Neural cell (in vitro differentiated cells): ENCODE data around the gene COX7B2. TPM values are rescaled to one million over a fixed set of nuclear protein-coding genes. Genes with fewer than 3 reads are reported as not detected.

Source experiments
- H2AFZ ChIP-seq: fragments of 200-600, 300-800 bp; sonication (generic), shearing (Covaris generic); 2 replicates; pipeline ENCODE4 v1.6.0; 2014; ENCODE audit warnings: low read depth, mild to moderate bottlenecking, antibody characterized with exemption, low read length, moderate library complexity
- H3F3A ChIP-seq: fragments of 200-600 bp; shearing (Covaris generic); 2 replicates; pipeline ENCODE4 v1.6.1; 2016; ENCODE audit warnings: mild to moderate bottlenecking, moderate library complexity, mixed read lengths, antibody characterized with exemption, low read length; ENCODE audit not compliant: insufficient read depth, poor library complexity, severe bottlenecking
- H3K27ac ChIP-seq: fragments of 200-600, 300-800 bp; sonication (generic), shearing (Covaris generic); 2 replicates; pipeline ENCODE4 v1.5.1; 2014; ENCODE audit warnings: mild to moderate bottlenecking, low read length, moderate library complexity
- H3K27me3 ChIP-seq: fragments of 300-800, 200-600 bp; sonication (generic), shearing (Covaris generic); 2 replicates; pipeline ENCODE4 v1.6.0; 2014; ENCODE audit warnings: mild to moderate bottlenecking, low read depth, low read length, moderate library complexity; ENCODE audit not compliant: insufficient read depth
- H3K36me3 ChIP-seq: fragments of 300-800, 200-600 bp; sonication (generic), shearing (Covaris generic); 2 replicates; pipeline ENCODE4 v1.5.1; 2014; ENCODE audit warnings: mild to moderate bottlenecking, antibody characterized with exemption, low read length, moderate library complexity; ENCODE audit not compliant: insufficient read depth
- H3K4me2 ChIP-seq: fragments of 300-800, 200-600 bp; sonication (generic), shearing (Covaris generic); 2 replicates; pipeline ENCODE4 v1.6.0; 2014; ENCODE audit warnings: mild to moderate bottlenecking, low read length
- H3K4me3 ChIP-seq: fragments of 300-800, 200-600 bp; sonication (generic), shearing (Covaris generic); 2 replicates; pipeline ENCODE4 v1.5.1; 2014; ENCODE audit warnings: mild to moderate bottlenecking, low read length, moderate library complexity
- H3K79me2 ChIP-seq: fragments of 200-600 bp; shearing (Covaris generic); replicated peaks from 2 replicates; pipeline ENCODE4 v1.6.0; 2014; ENCODE audit warnings: mild to moderate bottlenecking, low read length, moderate library complexity; ENCODE audit not compliant: insufficient read depth
- H3K9ac ChIP-seq: fragments of 300-800, 200-600 bp; sonication (generic), shearing (Covaris generic); 2 replicates; pipeline ENCODE4 v1.6.1; 2016; ENCODE audit warnings: mild to moderate bottlenecking, low read length, mixed read lengths
- H3K9me2 ChIP-seq: fragments of 200-600 bp; shearing (Covaris generic); 2 replicates; pipeline ENCODE4 v1.6.1; 2016; ENCODE audit warnings: mild to moderate bottlenecking, low read length, mixed read lengths; ENCODE audit not compliant: insufficient read depth
- H3K9me3 ChIP-seq: fragments of 200-600, 300-800 bp; sonication (generic), shearing (Covaris generic); 2 replicates; pipeline ENCODE4 v1.6.1; 2016; ENCODE audit warnings: mild to moderate bottlenecking, mixed run types, low read length, moderate library complexity, mixed read lengths
- H4K20me1 ChIP-seq: fragments of 200-600 bp; shearing (Covaris generic); 2 replicates; pipeline ENCODE4 v1.6.1; 2016; ENCODE audit warnings: mild to moderate bottlenecking, mixed run types; ENCODE audit not compliant: insufficient read depth
- EP300 ChIP-seq: fragments of 450-650 bp; conservative IDR thresholded peaks from 2 replicates; pipeline ENCODE4 v1.6.1; 2014; ENCODE audit warnings: antibody characterized with exemption, mild to moderate bottlenecking, moderate library complexity; ENCODE audit not compliant: poor library complexity, severe bottlenecking
- EZH2 ChIP-seq: fragments of 200-600, 300-800 bp; shearing (Covaris generic), sonication (generic); IDR thresholded peaks from 2 replicates; pipeline ENCODE4 v1.6.1; 2014; ENCODE audit warnings: antibody characterized with exemption, low read length, borderline replicate concordance, mild to moderate bottlenecking; ENCODE audit not compliant: insufficient read depth, poor library complexity, severe bottlenecking
- MXI1 ChIP-seq: fragments of 450-650 bp; conservative IDR thresholded peaks from 2 replicates; pipeline ENCODE4 v1.6.1; 2014; ENCODE audit warnings: antibody characterized with exemption, mild to moderate bottlenecking; ENCODE audit not compliant: poor library complexity, severe bottlenecking
- POLR2AphosphoS5 ChIP-seq: IDR thresholded peaks from 2 replicates; pipeline ENCODE4 v1.6.1; 2012
- RAD21 ChIP-seq: fragments of 450-650 bp; conservative IDR thresholded peaks from 2 replicates; pipeline ENCODE4 v1.6.1; 2014; ENCODE audit warnings: antibody characterized with exemption, mild to moderate bottlenecking, moderate library complexity
- REST ChIP-seq: IDR thresholded peaks from 2 replicates; pipeline ENCODE4 v1.6.1; 2012; ENCODE audit warnings: borderline replicate concordance
- SMC3 ChIP-seq: fragments of 450-650 bp; conservative IDR thresholded peaks from 2 replicates; pipeline ENCODE4 v1.6.1; 2014; ENCODE audit warnings: antibody characterized with exemption, mild to moderate bottlenecking, moderate library complexity; ENCODE audit not compliant: poor library complexity
- TAF1 ChIP-seq: IDR thresholded peaks from 2 replicates; pipeline ENCODE4 v1.6.1; 2012; ENCODE audit warnings: low read depth
- polyA plus RNA-seq: library from polyadenylated mRNA; depleted of rRNA; stranded (reverse); fragments of >200 nt; gene quantifications from 2 replicates; pipeline ENCODE4 v1.2.3, GENCODE V29; 2014
- TF ChIP-seq, protein P1 (sequence below): fragments of 450-650 bp; IDR thresholded peaks from 2 replicates; pipeline ENCODE4 v1.5.1; 2014; ENCODE audit warnings: antibody characterized with exemption, mild to moderate bottlenecking, moderate library complexity; ENCODE audit not compliant: poor library complexity, severe bottlenecking

The COX7B2 gene
- polyA plus RNA-seq, 1 donor from 2014 or later: not detected

- no peaks in the 10 kb centered on the region for H3K36me3 ChIP-seq
- H4K20me1 ChIP-seq: no peaks in the 10 kb centered on the region
- no peaks in the 10 kb centered on the region for H3K79me2 ChIP-seq
- peaks cover 5% of the 10 kb centered on the region for H3F3A ChIP-seq
- H3K4me2 ChIP-seq: peak overlapping the region; percentile 30
- H3K9me2 ChIP-seq: no peaks in the 10 kb centered on the region
- H3K4me3 ChIP-seq: peak overlapping the region; percentile 40
- TF ChIP-seq POLR2AphosphoS5: no peak
- peak; percentile 65 for TF ChIP-seq EP300
- TF ChIP-seq REST: no peak
- TF ChIP-seq, protein P1, sequence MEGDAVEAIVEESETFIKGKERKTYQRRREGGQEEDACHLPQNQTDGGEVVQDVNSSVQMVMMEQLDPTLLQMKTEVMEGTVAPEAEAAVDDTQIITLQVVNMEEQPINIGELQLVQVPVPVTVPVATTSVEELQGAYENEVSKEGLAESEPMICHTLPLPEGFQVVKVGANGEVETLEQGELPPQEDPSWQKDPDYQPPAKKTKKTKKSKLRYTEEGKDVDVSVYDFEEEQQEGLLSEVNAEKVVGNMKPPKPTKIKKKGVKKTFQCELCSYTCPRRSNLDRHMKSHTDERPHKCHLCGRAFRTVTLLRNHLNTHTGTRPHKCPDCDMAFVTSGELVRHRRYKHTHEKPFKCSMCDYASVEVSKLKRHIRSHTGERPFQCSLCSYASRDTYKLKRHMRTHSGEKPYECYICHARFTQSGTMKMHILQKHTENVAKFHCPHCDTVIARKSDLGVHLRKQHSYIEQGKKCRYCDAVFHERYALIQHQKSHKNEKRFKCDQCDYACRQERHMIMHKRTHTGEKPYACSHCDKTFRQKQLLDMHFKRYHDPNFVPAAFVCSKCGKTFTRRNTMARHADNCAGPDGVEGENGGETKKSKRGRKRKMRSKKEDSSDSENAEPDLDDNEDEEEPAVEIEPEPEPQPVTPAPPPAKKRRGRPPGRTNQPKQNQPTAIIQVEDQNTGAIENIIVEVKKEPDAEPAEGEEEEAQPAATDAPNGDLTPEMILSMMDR: no peak
- TF ChIP-seq TAF1: no peak
- TF ChIP-seq MXI1: no peak
- TF ChIP-seq RAD21: no peak
- no peak for TF ChIP-seq SMC3
- no peak for TF ChIP-seq EZH2
- peak overlapping the region; percentile 17 for H3K9ac ChIP-seq
- peak overlapping the region; percentile 18 for H2AFZ ChIP-seq
- H3K27me3 ChIP-seq: no peaks in the 10 kb centered on the region
- H3K27ac ChIP-seq: peak overlapping the region; percentile 82
- H3K9me3 ChIP-seq: no peaks in the 10 kb centered on the region
These were observed 189.0 kb downstream of the COX7B2 start for GRCh38 chr4:46720055-46720454.

GRCh38 chr4:46717950-46718349 is 191.1 kb downstream of the COX7B2 start:
- H3K4me3 ChIP-seq: no peak overlapping the region
- no peak for TF ChIP-seq TAF1
- TF ChIP-seq, protein P1: no peak
- TF ChIP-seq SMC3: no peak
- TF ChIP-seq EZH2: no peak
- TF ChIP-seq REST: no peak
- TF ChIP-seq MXI1: no peak
- TF ChIP-seq RAD21: no peak
- no peak for TF ChIP-seq EP300
- no peak for TF ChIP-seq POLR2AphosphoS5
- peaks cover 5% of the 10 kb centered on the region for H3F3A ChIP-seq
- no peaks in the 10 kb centered on the region for H3K36me3 ChIP-seq
- no peaks in the 10 kb centered on the region for H3K9me2 ChIP-seq
- no peaks in the 10 kb centered on the region for H3K79me2 ChIP-seq
- no peak overlapping the region for H2AFZ ChIP-seq
- H3K4me2 ChIP-seq: no peak overlapping the region
- H4K20me1 ChIP-seq: no peaks in the 10 kb centered on the region
- no peak overlapping the region for H3K9ac ChIP-seq
- no peaks in the 10 kb centered on the region for H3K9me3 ChIP-seq
- H3K27ac ChIP-seq: no peak overlapping the region
- no peaks in the 10 kb centered on the region for H3K27me3 ChIP-seq
